ENCODE results near the gene ITGAE. TPM values are rescaled to one million over a fixed set of nuclear protein-coding genes. Genes with fewer than 3 reads are reported as not detected.
A peak's percentile ranks its signal among the peaks of the same experiment; 100 is the strongest.
"Not testable (repeated sequence)": the region's sequence is repeated elsewhere in the genome, so short reads cannot be mapped to it uniquely, and the experiment has no call there.

Gene ITGAE, protein sequence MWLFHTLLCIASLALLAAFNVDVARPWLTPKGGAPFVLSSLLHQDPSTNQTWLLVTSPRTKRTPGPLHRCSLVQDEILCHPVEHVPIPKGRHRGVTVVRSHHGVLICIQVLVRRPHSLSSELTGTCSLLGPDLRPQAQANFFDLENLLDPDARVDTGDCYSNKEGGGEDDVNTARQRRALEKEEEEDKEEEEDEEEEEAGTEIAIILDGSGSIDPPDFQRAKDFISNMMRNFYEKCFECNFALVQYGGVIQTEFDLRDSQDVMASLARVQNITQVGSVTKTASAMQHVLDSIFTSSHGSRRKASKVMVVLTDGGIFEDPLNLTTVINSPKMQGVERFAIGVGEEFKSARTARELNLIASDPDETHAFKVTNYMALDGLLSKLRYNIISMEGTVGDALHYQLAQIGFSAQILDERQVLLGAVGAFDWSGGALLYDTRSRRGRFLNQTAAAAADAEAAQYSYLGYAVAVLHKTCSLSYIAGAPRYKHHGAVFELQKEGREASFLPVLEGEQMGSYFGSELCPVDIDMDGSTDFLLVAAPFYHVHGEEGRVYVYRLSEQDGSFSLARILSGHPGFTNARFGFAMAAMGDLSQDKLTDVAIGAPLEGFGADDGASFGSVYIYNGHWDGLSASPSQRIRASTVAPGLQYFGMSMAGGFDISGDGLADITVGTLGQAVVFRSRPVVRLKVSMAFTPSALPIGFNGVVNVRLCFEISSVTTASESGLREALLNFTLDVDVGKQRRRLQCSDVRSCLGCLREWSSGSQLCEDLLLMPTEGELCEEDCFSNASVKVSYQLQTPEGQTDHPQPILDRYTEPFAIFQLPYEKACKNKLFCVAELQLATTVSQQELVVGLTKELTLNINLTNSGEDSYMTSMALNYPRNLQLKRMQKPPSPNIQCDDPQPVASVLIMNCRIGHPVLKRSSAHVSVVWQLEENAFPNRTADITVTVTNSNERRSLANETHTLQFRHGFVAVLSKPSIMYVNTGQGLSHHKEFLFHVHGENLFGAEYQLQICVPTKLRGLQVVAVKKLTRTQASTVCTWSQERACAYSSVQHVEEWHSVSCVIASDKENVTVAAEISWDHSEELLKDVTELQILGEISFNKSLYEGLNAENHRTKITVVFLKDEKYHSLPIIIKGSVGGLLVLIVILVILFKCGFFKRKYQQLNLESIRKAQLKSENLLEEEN
- total RNA-seq, result 10 to 100 TPM; 15.7 to 20.5 TPM
- long read RNA-seq, partial matches to known transcripts, result 0 of 3 reads
- long read RNA-seq, other reads (novel, unspliced or antisense), result 0 of 3 reads

DNA sequence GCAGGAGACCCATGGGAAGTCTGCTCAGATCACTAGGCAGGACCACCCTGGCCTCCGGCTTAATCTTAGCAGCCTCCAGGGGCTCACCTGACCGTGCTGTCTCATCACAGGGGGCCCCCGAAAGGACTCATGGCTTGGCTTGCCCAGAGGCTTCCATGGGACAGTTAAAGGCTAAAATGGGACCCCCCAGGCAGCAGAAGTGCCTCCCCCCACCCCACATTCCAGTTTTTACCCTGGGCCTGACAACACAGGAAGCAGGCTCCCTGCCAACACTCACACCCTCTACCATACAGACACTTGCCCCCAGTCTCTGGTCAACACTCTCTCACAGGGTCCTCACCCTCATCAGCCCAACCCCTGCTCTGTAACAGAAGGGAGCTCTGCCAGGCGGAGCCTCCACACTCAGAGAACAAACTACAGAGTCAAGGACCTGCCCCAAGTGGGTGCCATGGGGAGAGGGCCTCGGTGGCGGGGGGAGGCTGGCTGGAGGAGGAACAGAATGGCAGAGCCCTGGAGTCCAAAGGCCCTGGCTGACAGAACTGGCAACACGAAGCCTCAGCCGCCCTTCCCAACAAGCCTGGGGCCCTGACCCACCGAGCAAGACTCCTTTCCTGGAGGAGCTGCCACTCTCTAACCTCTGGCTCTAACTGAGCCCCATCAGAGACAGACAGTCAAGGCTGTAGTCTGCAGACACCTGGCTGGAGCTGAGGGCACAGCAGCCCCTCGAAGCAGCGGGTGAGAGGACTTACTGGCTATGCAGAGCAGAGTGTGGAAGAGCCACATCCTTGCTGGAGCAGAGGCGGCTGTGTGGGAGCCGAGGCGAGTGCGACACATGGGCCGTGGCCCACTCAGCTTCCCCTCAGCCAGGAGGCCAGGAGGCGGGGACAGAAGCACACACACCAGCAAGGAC lies at the start of gene ITGAE:
ITGAE (minus strand) TSS at position 827 of the 910 bp plus-strand sequence; CDS start at position 783, 44 bp downstream.
- no peak for ATAC-seq
- intact Hi-C loops (cut with DNase I), result no loop called here

GRCh38 chr17:3848229-3848835 lies 47.3 kb upstream of the ITGAE start:
- DNase-seq, result no peak
- intact Hi-C loops (cut with DNase I), result loop anchor here in 1 of 2 donors (10.0 kb wide), 1 partner anchor 114 kb away; no protein-coding TSS in a partner anchor

More for the DNA sequence above, at the start of gene ITGAE:
- DNase-seq, result no peak

DNA sequence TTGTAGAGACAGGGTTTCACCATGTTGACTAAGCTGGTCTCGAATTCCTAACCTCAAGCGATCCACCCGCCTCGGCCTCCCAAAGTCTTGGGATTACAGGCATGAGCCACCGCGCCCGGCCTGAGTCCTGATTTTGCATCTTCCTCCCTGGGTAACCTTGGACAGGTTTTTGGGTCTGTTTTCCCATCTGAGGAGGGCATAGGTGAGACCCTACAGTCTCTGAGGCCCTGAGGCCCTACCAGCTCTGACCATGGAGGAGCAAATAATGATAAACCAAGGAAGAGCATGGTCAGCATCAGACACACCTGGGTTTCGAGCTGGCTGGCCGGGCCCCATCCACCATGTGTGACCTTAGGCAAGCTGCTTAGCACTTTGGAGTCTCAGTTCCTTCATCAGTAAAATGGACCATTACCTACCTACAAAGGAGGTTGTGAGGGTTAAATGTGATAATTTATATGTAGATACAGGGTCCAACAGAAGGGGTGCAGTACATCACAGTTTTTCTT lies 46.2 kb upstream of the ITGAE start:
- ATAC-seq (no peak), DNase-seq (no peak)
- intact Hi-C loops (cut with DNase I), result loop anchor here in 1 of 2 donors (10.0 kb wide), 1 partner anchor 112 kb away; no protein-coding TSS in a partner anchor

More at GRCh38 chr17:3848229-3848835, 47.3 kb upstream of the ITGAE start:
- no peak for ATAC-seq

DNA sequence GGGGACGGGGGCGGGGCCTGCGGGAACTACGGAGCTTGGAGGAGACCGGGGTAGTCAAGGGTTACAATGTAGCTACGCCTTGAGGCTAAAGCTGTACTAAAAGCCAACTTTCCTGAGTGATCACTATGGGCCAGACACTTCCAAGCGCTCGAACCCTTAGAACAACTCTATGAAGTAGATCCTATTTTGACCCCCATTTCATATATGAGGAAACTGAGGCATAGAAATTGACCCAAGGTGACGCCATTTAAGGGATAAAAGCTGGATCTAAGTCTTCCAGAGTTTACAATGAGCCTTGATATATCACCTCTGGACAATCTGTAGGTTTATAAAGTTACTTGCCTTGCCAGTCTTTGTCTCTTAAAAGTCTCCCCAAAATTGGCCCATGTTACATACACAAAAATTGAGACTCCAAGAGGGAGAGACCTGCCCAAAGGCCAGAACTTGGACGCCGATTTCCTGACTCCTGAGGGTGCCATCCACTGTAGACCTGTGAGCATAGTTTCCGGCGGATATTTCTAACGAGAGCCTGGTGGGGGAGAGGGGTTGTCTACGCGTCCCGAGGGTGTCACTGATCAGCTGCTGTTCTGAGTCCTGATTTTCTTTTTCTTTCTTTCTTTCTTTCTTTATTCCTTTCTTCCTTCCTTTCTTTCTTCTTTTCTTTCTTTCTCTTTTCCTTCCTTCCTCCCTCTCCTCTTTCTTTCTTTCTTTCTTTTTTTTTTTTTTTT lies 45.6 kb upstream of the ITGAE start:
- DNase-seq (no peak), ATAC-seq (no peak)
- intact Hi-C loops (cut with DNase I), result loop anchor here in 1 of 2 donors (10.0 kb wide), 1 partner anchor 112 kb away; no protein-coding TSS in a partner anchor

GRCh38 chr17:3845621-3846436 lies 44.8 kb upstream of the ITGAE start, which contains the start of gene NCBP3:
NCBP3 (minus strand) TSS chr17:3846246; CDS start chr17:3846223, 23 bp downstream.
- ATAC-seq, result peak; percentile 98 to 99
- intact Hi-C loops (cut with DNase I), result loop anchor here in 1 of 2 donors (10.0 kb wide), 1 partner anchor 111 kb away; no protein-coding TSS in a partner anchor

DNA sequence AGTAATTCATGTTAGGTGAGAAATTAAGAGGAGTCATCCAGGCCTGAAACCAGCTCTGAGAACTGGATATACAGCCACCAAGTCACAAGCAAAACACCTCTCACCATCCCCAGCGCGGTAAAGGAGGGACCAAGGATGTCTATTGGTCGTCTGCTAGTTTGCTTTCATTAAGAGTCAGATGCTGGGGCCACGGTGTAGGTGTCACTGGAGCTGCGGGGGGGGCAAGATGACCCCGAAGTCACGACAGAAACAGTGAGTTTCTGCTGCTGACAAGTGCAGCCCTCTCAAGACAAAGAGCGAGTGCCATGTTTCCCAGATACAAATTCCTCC lies 44.3 kb upstream of the ITGAE start:
- intact Hi-C loops (cut with DNase I), result loop anchor here in 1 of 2 donors (10.0 kb wide), 1 partner anchor 110 kb away; no protein-coding TSS in a partner anchor
- DNase-seq, result no peak
- ATAC-seq, result peak in 1 of 2 donors; percentile 1

More at GRCh38 chr17:3845621-3846436, 44.8 kb upstream of the ITGAE start, which contains the start of gene NCBP3:
- DNase-seq, result peak; percentile 92

GRCh38 chr17:3844556-3844955 lies 43.6 kb upstream of the ITGAE start:
- intact Hi-C loops (cut with DNase I), result loop anchor here in 1 of 2 donors (5.0 to 10.0 kb wide), 2 partner anchors 110 to 223 kb away; no protein-coding TSS in a partner anchor
- ATAC-seq, DNase-seq: not testable (repeated sequence)

- intact Hi-C loops (cut with DNase I), result loop anchor here in 1 of 2 donors (5.0 to 10.0 kb wide), 2 partner anchors 109 to 223 kb away; no protein-coding TSS in a partner anchor
- ATAC-seq (no peak), DNase-seq (no peak)
Measured at GRCh38 chr17:3843935-3844516, 43.0 kb upstream of the ITGAE start.

GRCh38 chr17:3838206-3838605 lies 37.2 kb upstream of the ITGAE start:
- ATAC-seq, result no peak
- intact Hi-C loops (cut with DNase I), result no loop called here
- DNase-seq, result no peak

GRCh38 chr17:3836551-3836950 lies 35.6 kb upstream of the ITGAE start:
- ATAC-seq, result no peak
- no peak for DNase-seq
- intact Hi-C loops (cut with DNase I), result no loop called here

DNA sequence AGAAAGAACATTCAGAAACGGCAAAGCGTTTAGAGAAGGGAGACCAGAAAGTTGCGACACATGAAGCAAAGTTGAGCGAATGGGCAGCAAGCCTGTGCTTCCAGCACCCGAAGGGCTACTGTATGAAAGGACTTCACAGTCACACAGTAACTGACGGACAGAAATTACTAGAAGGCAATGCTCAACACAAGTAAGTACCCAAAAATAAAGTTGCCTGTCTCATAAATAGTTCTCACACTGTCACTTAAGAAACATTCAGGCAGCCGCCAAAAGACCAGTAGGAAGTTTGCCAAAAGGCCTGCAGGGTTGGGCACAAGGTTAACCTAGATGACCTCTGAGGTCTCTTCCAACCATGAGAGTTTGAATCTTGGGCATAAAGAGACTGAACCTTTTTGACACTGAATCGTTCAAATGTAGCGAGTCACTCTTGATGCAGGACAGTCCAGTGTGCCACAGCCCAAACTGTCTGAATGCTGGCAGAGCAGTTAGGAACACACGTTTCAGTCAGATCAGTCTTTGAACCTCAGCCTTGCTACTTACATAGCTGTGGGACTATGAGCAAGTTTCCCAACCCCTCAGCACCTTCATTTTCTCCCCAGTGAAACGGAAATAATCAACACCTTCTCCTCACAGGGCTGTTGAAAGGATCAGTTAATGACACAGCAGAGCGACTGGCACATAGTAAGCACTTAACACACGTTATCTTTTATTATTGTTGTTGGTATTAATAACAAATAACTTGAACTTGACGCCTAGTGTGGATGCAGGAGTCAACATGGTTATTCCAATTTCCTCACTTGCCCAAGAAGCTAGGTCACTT lies 34.6 kb upstream of the ITGAE start:
- DNase-seq (no peak), ATAC-seq (peak; percentile 64 to 75)
- intact Hi-C loops (cut with DNase I), result no loop called here

- intact Hi-C loops (cut with DNase I), result no loop called here
- ATAC-seq, result no peak
- DNase-seq, result no peak
Measured at GRCh38 chr17:3834811-3835210, 33.8 kb upstream of the ITGAE start.

DNA sequence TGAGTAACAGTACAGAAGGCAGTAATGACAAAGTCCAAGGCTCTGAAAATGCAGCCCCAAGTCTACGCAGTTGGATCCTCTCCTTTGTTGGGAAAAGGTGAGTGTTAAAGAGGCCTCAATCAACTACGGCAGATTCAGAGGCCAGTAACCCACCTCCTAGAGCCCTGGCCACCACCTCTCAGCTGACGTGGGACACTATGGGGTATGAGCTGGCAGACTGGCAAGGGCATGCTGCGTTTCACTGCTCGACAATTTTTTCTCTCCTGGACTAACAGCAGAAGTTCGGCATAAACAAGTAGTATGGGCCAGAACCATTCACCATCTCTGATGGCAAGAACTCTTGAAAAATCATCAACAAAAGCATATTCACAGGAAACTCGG lies 27.9 kb upstream of the ITGAE start:
- intact Hi-C loops (cut with DNase I), result no loop called here
- peak in 1 of 2 donors; percentile 15 for ATAC-seq
- DNase-seq, result no peak

GRCh38 chr17:3828151-3828851 lies 27.3 kb upstream of the ITGAE start:
- DNase-seq (no peak), ATAC-seq (peak; percentile 67 to 91)
- intact Hi-C loops (cut with DNase I), result no loop called here

Data from left cardiac atrium (tissue), 4 donors.